ENCODE results near the gene ZNF697. TPM values are rescaled to one million over a fixed set of nuclear protein-coding genes. Genes with fewer than 3 reads are reported as not detected.

ZNF697 gene
- total and polyA plus RNA-seq, 9 of the 15 experiments (the other 6 are each of a cell fraction or from before 2014, with no cell fraction given), result 2.1 to 13.6 (median 8.3) TPM

DNA sequence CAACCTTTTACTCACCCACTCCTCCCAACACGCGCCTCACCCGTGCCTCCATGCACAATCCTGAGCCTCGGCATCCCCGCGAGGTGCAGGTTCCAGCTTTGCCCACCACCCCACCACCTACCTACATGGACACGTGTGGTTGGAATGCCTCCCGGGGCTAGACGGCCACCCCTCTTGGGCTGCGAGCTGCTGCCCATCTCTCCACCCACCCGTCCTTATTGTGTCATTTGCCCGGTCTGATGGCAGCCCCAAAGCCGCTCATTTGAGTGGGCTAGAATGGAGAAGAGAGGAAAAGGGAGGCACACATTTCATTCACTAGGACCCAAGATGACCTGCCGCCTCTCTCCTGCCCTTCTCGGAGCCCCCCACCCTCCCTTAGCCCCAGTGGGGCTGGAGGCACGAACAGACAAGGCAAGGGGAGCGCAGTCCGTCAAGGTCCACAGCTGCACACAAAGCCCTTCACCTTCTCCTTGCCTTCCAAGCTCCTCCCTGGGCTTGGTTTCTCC lies 785 bp downstream of the ZNF697 start (continued):
- TF ChIP-seq, protein P1, sequence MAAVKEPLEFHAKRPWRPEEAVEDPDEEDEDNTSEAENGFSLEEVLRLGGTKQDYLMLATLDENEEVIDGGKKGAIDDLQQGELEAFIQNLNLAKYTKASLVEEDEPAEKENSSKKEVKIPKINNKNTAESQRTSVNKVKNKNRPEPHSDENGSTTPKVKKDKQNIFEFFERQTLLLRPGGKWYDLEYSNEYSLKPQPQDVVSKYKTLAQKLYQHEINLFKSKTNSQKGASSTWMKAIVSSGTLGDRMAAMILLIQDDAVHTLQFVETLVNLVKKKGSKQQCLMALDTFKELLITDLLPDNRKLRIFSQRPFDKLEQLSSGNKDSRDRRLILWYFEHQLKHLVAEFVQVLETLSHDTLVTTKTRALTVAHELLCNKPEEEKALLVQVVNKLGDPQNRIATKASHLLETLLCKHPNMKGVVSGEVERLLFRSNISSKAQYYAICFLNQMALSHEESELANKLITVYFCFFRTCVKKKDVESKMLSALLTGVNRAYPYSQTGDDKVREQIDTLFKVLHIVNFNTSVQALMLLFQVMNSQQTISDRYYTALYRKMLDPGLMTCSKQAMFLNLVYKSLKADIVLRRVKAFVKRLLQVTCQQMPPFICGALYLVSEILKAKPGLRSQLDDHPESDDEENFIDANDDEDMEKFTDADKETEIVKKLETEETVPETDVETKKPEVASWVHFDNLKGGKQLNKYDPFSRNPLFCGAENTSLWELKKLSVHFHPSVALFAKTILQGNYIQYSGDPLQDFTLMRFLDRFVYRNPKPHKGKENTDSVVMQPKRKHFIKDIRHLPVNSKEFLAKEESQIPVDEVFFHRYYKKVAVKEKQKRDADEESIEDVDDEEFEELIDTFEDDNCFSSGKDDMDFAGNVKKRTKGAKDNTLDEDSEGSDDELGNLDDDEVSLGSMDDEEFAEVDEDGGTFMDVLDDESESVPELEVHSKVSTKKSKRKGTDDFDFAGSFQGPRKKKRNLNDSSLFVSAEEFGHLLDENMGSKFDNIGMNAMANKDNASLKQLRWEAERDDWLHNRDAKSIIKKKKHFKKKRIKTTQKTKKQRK (IDR thresholded peaks at IDR 0.05; ENCODE audit: borderline replicate concordance, low read depth, low read length), result no peak
- TF ChIP-seq, protein P2, sequence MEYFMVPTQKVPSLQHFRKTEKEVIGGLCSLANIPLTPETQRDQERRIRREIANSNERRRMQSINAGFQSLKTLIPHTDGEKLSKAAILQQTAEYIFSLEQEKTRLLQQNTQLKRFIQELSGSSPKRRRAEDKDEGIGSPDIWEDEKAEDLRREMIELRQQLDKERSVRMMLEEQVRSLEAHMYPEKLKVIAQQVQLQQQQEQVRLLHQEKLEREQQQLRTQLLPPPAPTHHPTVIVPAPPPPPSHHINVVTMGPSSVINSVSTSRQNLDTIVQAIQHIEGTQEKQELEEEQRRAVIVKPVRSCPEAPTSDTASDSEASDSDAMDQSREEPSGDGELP (CRISPR knock-in tag; IDR thresholded peaks at IDR 0.05; ENCODE audit: borderline replicate concordance), result peak; percentile 42; the same call in 1 of the 2 replicates
- TF ChIP-seq HMG20B (CRISPR knock-in tag; IDR thresholded peaks at IDR 0.05) (0 out of 2 replicates have a peak, but pooled peaks have one; percentile 51), ZC3H4 (CRISPR knock-in tag; IDR thresholded peaks at IDR 0.05; ENCODE audit: borderline replicate concordance) (0 out of 2 replicates have a peak, but pooled peaks have one; percentile 69), LCOR (CRISPR knock-in tag; IDR thresholded peaks at IDR 0.05) (0 out of 2 replicates have a peak, but pooled peaks have one; percentile 43), ETV5 (CRISPR knock-in tag; IDR thresholded peaks at IDR 0.05; ENCODE audit: low read depth) (peak; percentile 31; the same call in 1 of the 2 replicates), BHLHE40 (IDR thresholded peaks at IDR 0.05; ENCODE audit: low read length) (peak; percentile 32; the same call in 1 of the 2 replicates), ZNF347 (CRISPR knock-in tag; IDR thresholded peaks at IDR 0.05; ENCODE audit: low read depth) (no peak), XRCC5 (IDR thresholded peaks at IDR 0.05; ENCODE audit: low read depth, low read length) (0 out of 2 replicates have a peak, but pooled peaks have one; percentile 2), ZNF830 (CRISPR knock-in tag; IDR thresholded peaks at IDR 0.05) (no peak), CHD4 (IDR thresholded peaks at IDR 0.05; ENCODE audit: insufficient read depth, insufficient replicate concordance, low read depth, low read length, poor library complexity, severe bottlenecking) (peak; percentile 26), PTRF (tag; IDR thresholded peaks at IDR 0.05) (no peak), RBBP5 (IDR thresholded peaks at IDR 0.05; ENCODE audit: borderline replicate concordance, insufficient read depth, low read length, poor library complexity, severe bottlenecking) (peak; percentile 3)
- TF ChIP-seq, protein P3, sequence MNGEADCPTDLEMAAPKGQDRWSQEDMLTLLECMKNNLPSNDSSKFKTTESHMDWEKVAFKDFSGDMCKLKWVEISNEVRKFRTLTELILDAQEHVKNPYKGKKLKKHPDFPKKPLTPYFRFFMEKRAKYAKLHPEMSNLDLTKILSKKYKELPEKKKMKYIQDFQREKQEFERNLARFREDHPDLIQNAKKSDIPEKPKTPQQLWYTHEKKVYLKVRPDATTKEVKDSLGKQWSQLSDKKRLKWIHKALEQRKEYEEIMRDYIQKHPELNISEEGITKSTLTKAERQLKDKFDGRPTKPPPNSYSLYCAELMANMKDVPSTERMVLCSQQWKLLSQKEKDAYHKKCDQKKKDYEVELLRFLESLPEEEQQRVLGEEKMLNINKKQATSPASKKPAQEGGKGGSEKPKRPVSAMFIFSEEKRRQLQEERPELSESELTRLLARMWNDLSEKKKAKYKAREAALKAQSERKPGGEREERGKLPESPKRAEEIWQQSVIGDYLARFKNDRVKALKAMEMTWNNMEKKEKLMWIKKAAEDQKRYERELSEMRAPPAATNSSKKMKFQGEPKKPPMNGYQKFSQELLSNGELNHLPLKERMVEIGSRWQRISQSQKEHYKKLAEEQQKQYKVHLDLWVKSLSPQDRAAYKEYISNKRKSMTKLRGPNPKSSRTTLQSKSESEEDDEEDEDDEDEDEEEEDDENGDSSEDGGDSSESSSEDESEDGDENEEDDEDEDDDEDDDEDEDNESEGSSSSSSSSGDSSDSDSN (IDR thresholded peaks at IDR 0.05; ENCODE audit: borderline replicate concordance in 1 of 2, low read depth in 2 of 2, low read length in 2 of 2), result peak in 1 of 2 experiments; percentile 27; a peak in 1 of 4 replicates
- TF ChIP-seq, protein P4, sequence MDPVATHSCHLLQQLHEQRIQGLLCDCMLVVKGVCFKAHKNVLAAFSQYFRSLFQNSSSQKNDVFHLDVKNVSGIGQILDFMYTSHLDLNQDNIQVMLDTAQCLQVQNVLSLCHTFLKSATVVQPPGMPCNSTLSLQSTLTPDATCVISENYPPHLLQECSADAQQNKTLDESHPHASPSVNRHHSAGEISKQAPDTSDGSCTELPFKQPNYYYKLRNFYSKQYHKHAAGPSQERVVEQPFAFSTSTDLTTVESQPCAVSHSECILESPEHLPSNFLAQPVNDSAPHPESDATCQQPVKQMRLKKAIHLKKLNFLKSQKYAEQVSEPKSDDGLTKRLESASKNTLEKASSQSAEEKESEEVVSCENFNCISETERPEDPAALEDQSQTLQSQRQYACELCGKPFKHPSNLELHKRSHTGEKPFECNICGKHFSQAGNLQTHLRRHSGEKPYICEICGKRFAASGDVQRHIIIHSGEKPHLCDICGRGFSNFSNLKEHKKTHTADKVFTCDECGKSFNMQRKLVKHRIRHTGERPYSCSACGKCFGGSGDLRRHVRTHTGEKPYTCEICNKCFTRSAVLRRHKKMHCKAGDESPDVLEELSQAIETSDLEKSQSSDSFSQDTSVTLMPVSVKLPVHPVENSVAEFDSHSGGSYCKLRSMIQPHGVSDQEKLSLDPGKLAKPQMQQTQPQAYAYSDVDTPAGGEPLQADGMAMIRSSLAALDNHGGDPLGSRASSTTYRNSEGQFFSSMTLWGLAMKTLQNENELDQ (CRISPR knock-in tag; IDR thresholded peaks at IDR 0.05; ENCODE audit: borderline replicate concordance), result 0 out of 2 replicates have a peak, but pooled peaks have one; percentile 5
- TF ChIP-seq, protein P5, sequence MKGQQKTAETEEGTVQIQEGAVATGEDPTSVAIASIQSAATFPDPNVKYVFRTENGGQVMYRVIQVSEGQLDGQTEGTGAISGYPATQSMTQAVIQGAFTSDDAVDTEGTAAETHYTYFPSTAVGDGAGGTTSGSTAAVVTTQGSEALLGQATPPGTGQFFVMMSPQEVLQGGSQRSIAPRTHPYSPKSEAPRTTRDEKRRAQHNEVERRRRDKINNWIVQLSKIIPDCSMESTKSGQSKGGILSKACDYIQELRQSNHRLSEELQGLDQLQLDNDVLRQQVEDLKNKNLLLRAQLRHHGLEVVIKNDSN (CRISPR knock-in tag; IDR thresholded peaks at IDR 0.05), result 0 out of 2 replicates have a peak, but pooled peaks have one; percentile 11
